ENCODE data around the gene RIBC2.

The RIBC2 gene

DNA sequence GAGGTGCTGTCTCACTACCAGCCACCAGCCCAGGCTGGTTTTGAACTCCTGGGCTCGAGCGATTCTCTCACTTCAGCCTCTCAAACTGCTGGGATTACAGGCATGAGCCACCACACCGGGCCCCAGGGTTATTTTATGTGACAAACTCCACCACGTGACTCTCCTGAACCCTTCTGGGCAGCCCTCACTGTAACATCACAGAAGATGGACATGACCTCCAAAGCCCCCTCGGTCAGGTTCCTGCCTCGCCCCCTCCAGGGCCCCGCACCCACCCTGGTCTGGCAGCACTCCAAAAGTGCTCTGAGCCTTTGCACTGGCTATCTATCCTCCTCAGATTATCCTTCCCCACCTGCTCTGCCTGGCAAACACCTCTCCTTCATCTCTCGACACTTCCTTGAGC lies 43.3 kb downstream of the RIBC2 start:
- DNase-seq: no peak

GRCh38 chr22:45458532-45458931 lies 45.0 kb downstream of the RIBC2 start:
- H3K9me3 ChIP-seq (replicated peaks; ENCODE audit: insufficient read depth, low read length): no peaks in the 10 kb centered on the region
- no peaks in the 10 kb centered on the region for H3K9me2 ChIP-seq (replicated peaks; ENCODE audit: insufficient read depth, low read length)
- no peak for TF ChIP-seq EZH2 (optimal IDR thresholded peaks at IDR 0.05; ENCODE audit: low read depth, low read length)
- TF ChIP-seq EZH2phosphoT487 (IDR thresholded peaks at IDR 0.05; ENCODE audit: low read length): no peak
- no peak for TF ChIP-seq CTCF (IDR thresholded peaks at IDR 0.05; ENCODE audit: low read length)
- H4K20me1 ChIP-seq (ENCODE audit: insufficient read depth, low read length): no peaks in the 10 kb centered on the region
- H3K36me3 ChIP-seq (replicated peaks; ENCODE audit: insufficient read depth, low read length): no peaks in the 10 kb centered on the region
- peaks cover 77% of the 10 kb centered on the region for H3K27me3 ChIP-seq (replicated peaks; ENCODE audit: insufficient read depth, low read length)
- H3K27ac ChIP-seq (ENCODE audit: low read length): no peak overlapping the region
- no peak overlapping the region for H3K9ac ChIP-seq (ENCODE audit: low read length)
- H3K4me1 ChIP-seq (ENCODE audit: low read length): no peaks in the 10 kb centered on the region
- DNase-seq: no peak
- no peak overlapping the region for H3K4me2 ChIP-seq (ENCODE audit: low read depth, low read length)
- no peak overlapping the region for H2AFZ ChIP-seq (ENCODE audit: low read length)
- no peaks in the 10 kb centered on the region for H3F3A ChIP-seq (ENCODE audit: insufficient read depth, low read length)
- H3K79me2 ChIP-seq (ENCODE audit: low read length): no peaks in the 10 kb centered on the region
- H3K4me3 ChIP-seq (ENCODE audit: low read length): no peak overlapping the region

More for the DNA sequence above, 43.3 kb downstream of the RIBC2 start:
- H4K20me1 ChIP-seq (ENCODE audit: insufficient read depth, low read length): no peaks in the 10 kb centered on the region
- no peak overlapping the region for H3K9ac ChIP-seq (ENCODE audit: low read length)
- H3K4me1 ChIP-seq (ENCODE audit: low read length): no peaks in the 10 kb centered on the region
- no peaks in the 10 kb centered on the region for H3F3A ChIP-seq (ENCODE audit: insufficient read depth, low read length)
- no peaks in the 10 kb centered on the region for H3K9me3 ChIP-seq (replicated peaks; ENCODE audit: insufficient read depth, low read length)
- H3K27me3 ChIP-seq (replicated peaks; ENCODE audit: insufficient read depth, low read length): peaks cover 91% of the 10 kb centered on the region
- no peaks in the 10 kb centered on the region for H3K9me2 ChIP-seq (replicated peaks; ENCODE audit: insufficient read depth, low read length)
- no peak overlapping the region for H2AFZ ChIP-seq (ENCODE audit: low read length)
- no peaks in the 10 kb centered on the region for H3K36me3 ChIP-seq (replicated peaks; ENCODE audit: insufficient read depth, low read length)
- no peak overlapping the region for H3K27ac ChIP-seq (ENCODE audit: low read length)
- no peak overlapping the region for H3K4me3 ChIP-seq (ENCODE audit: low read length)
- no peaks in the 10 kb centered on the region for H3K79me2 ChIP-seq (ENCODE audit: low read length)
- H3K4me2 ChIP-seq (ENCODE audit: low read depth, low read length): no peak overlapping the region
- TF ChIP-seq CTCF (IDR thresholded peaks at IDR 0.05; ENCODE audit: low read length) (no peak), EZH2 (optimal IDR thresholded peaks at IDR 0.05; ENCODE audit: low read depth, low read length) (no peak), EZH2phosphoT487 (IDR thresholded peaks at IDR 0.05; ENCODE audit: low read length) (no peak)

DNA sequence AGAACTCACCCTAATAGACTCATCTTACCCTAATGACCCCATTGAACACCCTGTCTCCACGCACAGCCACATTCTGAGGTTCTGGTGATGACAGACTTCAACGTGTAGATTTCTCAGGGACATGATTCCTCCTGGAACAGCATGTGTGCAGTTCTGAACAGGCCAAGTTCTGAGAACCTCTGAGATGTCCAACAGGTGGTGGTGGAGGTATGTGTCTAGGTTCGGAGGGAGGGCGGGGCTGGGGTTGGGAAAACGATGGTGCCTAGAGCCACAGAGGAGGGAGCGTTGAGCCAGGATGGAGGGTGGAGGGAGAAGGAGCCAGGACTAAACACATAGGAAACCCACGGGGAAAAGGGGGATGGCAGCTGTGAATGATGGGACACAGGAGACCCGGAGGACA lies 45.7 kb downstream of the RIBC2 start:
- H3K36me3 ChIP-seq (replicated peaks; ENCODE audit: insufficient read depth, low read length): no peaks in the 10 kb centered on the region
- DNase-seq: no peak
- H3K4me1 ChIP-seq (ENCODE audit: low read length): no peaks in the 10 kb centered on the region
- peaks cover 70% of the 10 kb centered on the region for H3K27me3 ChIP-seq (replicated peaks; ENCODE audit: insufficient read depth, low read length)
- no peak overlapping the region for H3K4me3 ChIP-seq (ENCODE audit: low read length)
- TF ChIP-seq CTCF (IDR thresholded peaks at IDR 0.05; ENCODE audit: low read length) (no peak), EZH2 (optimal IDR thresholded peaks at IDR 0.05; ENCODE audit: low read depth, low read length) (no peak), EZH2phosphoT487 (IDR thresholded peaks at IDR 0.05; ENCODE audit: low read length) (no peak)
- H3K9me3 ChIP-seq (replicated peaks; ENCODE audit: insufficient read depth, low read length): no peaks in the 10 kb centered on the region
- H3K9ac ChIP-seq (ENCODE audit: low read length): no peak overlapping the region
- no peak overlapping the region for H3K4me2 ChIP-seq (ENCODE audit: low read depth, low read length)
- no peaks in the 10 kb centered on the region for H3K79me2 ChIP-seq (ENCODE audit: low read length)
- no peak overlapping the region for H2AFZ ChIP-seq (ENCODE audit: low read length)
- no peak overlapping the region for H3K27ac ChIP-seq (ENCODE audit: low read length)
- H4K20me1 ChIP-seq (ENCODE audit: insufficient read depth, low read length): no peaks in the 10 kb centered on the region
- H3F3A ChIP-seq (ENCODE audit: insufficient read depth, low read length): no peaks in the 10 kb centered on the region
- no peaks in the 10 kb centered on the region for H3K9me2 ChIP-seq (replicated peaks; ENCODE audit: insufficient read depth, low read length)
